GM12873 (cell line): ENCODE measurements around the gene EMX2.

Experiments
- CTCF ChIP-seq: IDR thresholded peaks from 2 replicates; pipeline ENCODE4 v1.5.1; 2012; ENCODE audit warnings: low read depth, mild to moderate bottlenecking, moderate library complexity, low read length, control low read depth; ENCODE audit not compliant: insufficient read depth; ENCODE audit errors: missing control alignments

Gene EMX2

GRCh38 chr10:117537904-117538524, 4.5 kb upstream of the EMX2 start:
- TF ChIP-seq CTCF = no peak

GRCh38 chr10:117539361-117539773, 3.2 kb upstream of the EMX2 start:
- TF ChIP-seq CTCF = no peak

GRCh38 chr10:117539903-117540639, 2.5 kb upstream of the EMX2 start:
- TF ChIP-seq CTCF = no peak

GRCh38 chr10:117540640-117541404, 1.7 kb upstream of the EMX2 start:
- TF ChIP-seq CTCF = no peak

- TF ChIP-seq CTCF = no peak
These were observed 1.1 kb upstream of the EMX2 start for GRCh38 chr10:117541405-117541908.

- no peak for TF ChIP-seq CTCF
These were observed 439 bp upstream of the EMX2 start for GRCh38 chr10:117541909-117542705.
